ENCODE measurements around the gene RASAL2. TPM values are rescaled to one million over a fixed set of nuclear protein-coding genes. Genes with fewer than 3 reads are reported as not detected.

Gene RASAL2
- total and polyA plus RNA-seq, 2 donors (not counting 1 experiment from before 2014, with no cell fraction given), result 11.9 to 21.8 TPM

- TF ChIP-seq EZH2 (IDR thresholded peaks at IDR 0.05; ENCODE audit: low read length, missing control alignments), result no peak
- TF ChIP-seq CTCF (conservative IDR thresholded peaks at IDR 0.05 in 1 of 2, IDR thresholded peaks at IDR 0.05 in 1 of 2; ENCODE audit: low read depth in 1 of 2, low read length in 2 of 2), result no peak
- no peak overlapping the region for H2AFZ ChIP-seq (ENCODE audit: low read length)
- DNase-seq (ENCODE audit: low read depth in 2 of 2), result no peak
- no peak overlapping the region for H3K4me3 ChIP-seq (replicated peaks in 1 of 4; ENCODE audit: control extremely low read depth in 1 of 4, insufficient read depth in 1 of 4, low read depth in 3 of 4, low read length in 4 of 4)
- no peaks in the 10 kb centered on the region for H3K36me3 ChIP-seq (ENCODE audit: control insufficient read depth, insufficient read depth, low read length)
- peaks cover 44% of the 10 kb centered on the region for H3K79me2 ChIP-seq (ENCODE audit: control insufficient read depth, insufficient read depth, low read length)
- no peak overlapping the region for H3K4me2 ChIP-seq (ENCODE audit: extremely low read depth, insufficient read depth, low read length)
- peaks cover 7% of the 10 kb centered on the region for H3K4me1 ChIP-seq (ENCODE audit: control insufficient read depth, extremely low read depth, insufficient read depth, low read length)
- no peaks in the 10 kb centered on the region for H3K9me3 ChIP-seq (ENCODE audit: control insufficient read depth, insufficient read depth, low read depth, low read length)
- H3K27me3 ChIP-seq (ENCODE audit: control insufficient read depth, insufficient read depth, low read length), result no peaks in the 10 kb centered on the region
- no peak overlapping the region for H3K9ac ChIP-seq (ENCODE audit: insufficient read depth, low read length)
- no peak overlapping the region for H3K27ac ChIP-seq (ENCODE audit: insufficient read depth, low read length)
- H4K20me1 ChIP-seq (ENCODE audit: control insufficient read depth, extremely low read depth, insufficient read depth, low read length), result no peaks in the 10 kb centered on the region
Observed at GRCh38 chr1:178107823-178108222, 13.9 kb downstream of the RASAL2 start.

- Histone ChIP-seq H3K36me3 (ENCODE audit: control insufficient read depth, insufficient read depth, low read length) (no peaks in the 10 kb centered on the region), H3K4me1 (ENCODE audit: control insufficient read depth, extremely low read depth, insufficient read depth, low read length) (peaks cover 7% of the 10 kb centered on the region), H3K27me3 (ENCODE audit: control insufficient read depth, insufficient read depth, low read length) (no peaks in the 10 kb centered on the region), H3K9ac (ENCODE audit: insufficient read depth, low read length) (no peak overlapping the region), H3K4me2 (ENCODE audit: extremely low read depth, insufficient read depth, low read length) (peak overlapping the region; percentile 54), H3K79me2 (ENCODE audit: control insufficient read depth, insufficient read depth, low read length) (peaks cover 39% of the 10 kb centered on the region), H4K20me1 (ENCODE audit: control insufficient read depth, extremely low read depth, insufficient read depth, low read length) (no peaks in the 10 kb centered on the region), H3K27ac (ENCODE audit: insufficient read depth, low read length) (no peak overlapping the region), H2AFZ (ENCODE audit: low read length) (no peak overlapping the region), H3K9me3 (ENCODE audit: control insufficient read depth, insufficient read depth, low read depth, low read length) (no peaks in the 10 kb centered on the region), H3K4me3 (replicated peaks in 1 of 4; ENCODE audit: control extremely low read depth in 1 of 4, insufficient read depth in 1 of 4, low read depth in 3 of 4, low read length in 4 of 4) (no peak overlapping the region)
- TF ChIP-seq EZH2 (IDR thresholded peaks at IDR 0.05; ENCODE audit: low read length, missing control alignments), result no peak
- TF ChIP-seq CTCF (conservative IDR thresholded peaks at IDR 0.05 in 1 of 2, IDR thresholded peaks at IDR 0.05 in 1 of 2; ENCODE audit: low read depth in 1 of 2, low read length in 2 of 2), result no peak
- DNase-seq (ENCODE audit: low read depth in 2 of 2), result peak in 1 of 2 donors; percentile 61
Observed at GRCh38 chr1:178109348-178110143, 15.6 kb downstream of the RASAL2 start.

- H2AFZ ChIP-seq (ENCODE audit: low read length), result no peak overlapping the region
- no peak for TF ChIP-seq CTCF (conservative IDR thresholded peaks at IDR 0.05 in 1 of 2, IDR thresholded peaks at IDR 0.05 in 1 of 2; ENCODE audit: low read depth in 1 of 2, low read length in 2 of 2)
- TF ChIP-seq EZH2 (IDR thresholded peaks at IDR 0.05; ENCODE audit: low read length, missing control alignments), result no peak
- no peaks in the 10 kb centered on the region for H3K4me1 ChIP-seq (ENCODE audit: control insufficient read depth, extremely low read depth, insufficient read depth, low read length)
- peaks cover 32% of the 10 kb centered on the region for H3K79me2 ChIP-seq (ENCODE audit: control insufficient read depth, insufficient read depth, low read length)
- no peaks in the 10 kb centered on the region for H3K9me3 ChIP-seq (ENCODE audit: control insufficient read depth, insufficient read depth, low read depth, low read length)
- H3K36me3 ChIP-seq (ENCODE audit: control insufficient read depth, insufficient read depth, low read length), result no peaks in the 10 kb centered on the region
- no peak overlapping the region for H3K27ac ChIP-seq (ENCODE audit: insufficient read depth, low read length)
- H3K9ac ChIP-seq (ENCODE audit: insufficient read depth, low read length), result no peak overlapping the region
- no peaks in the 10 kb centered on the region for H3K27me3 ChIP-seq (ENCODE audit: control insufficient read depth, insufficient read depth, low read length)
- H3K4me3 ChIP-seq (replicated peaks in 1 of 4; ENCODE audit: control extremely low read depth in 1 of 4, insufficient read depth in 1 of 4, low read depth in 3 of 4, low read length in 4 of 4), result no peak overlapping the region
- H4K20me1 ChIP-seq (ENCODE audit: control insufficient read depth, extremely low read depth, insufficient read depth, low read length), result no peaks in the 10 kb centered on the region
- no peak overlapping the region for H3K4me2 ChIP-seq (ENCODE audit: extremely low read depth, insufficient read depth, low read length)
- DNase-seq (ENCODE audit: low read depth in 2 of 2), result no peak
Observed at GRCh38 chr1:178115260-178115659, 21.4 kb downstream of the RASAL2 start.
